NB4 (cell line): ENCODE measurements around the gene LDB3.

Experiments used
- POLR2A ChIP-seq: IDR thresholded peaks from 2 replicates; pipeline ENCODE4 v1.6.1; 2011; ENCODE audit warnings: mild to moderate bottlenecking; ENCODE audit not compliant: insufficient read length; ENCODE audit errors: extremely low read depth
- TF ChIP-seq, protein P1 (sequence below): IDR thresholded peaks from one replicate; pipeline ENCODE4 v1.5.1; 2012; ENCODE audit warnings: low read depth, low read length
- TF ChIP-seq, protein P2 (sequence below): IDR thresholded peaks from 2 replicates; pipeline ENCODE4 v1.6.1; 2011; ENCODE audit warnings: low read depth, low read length

DNA sequence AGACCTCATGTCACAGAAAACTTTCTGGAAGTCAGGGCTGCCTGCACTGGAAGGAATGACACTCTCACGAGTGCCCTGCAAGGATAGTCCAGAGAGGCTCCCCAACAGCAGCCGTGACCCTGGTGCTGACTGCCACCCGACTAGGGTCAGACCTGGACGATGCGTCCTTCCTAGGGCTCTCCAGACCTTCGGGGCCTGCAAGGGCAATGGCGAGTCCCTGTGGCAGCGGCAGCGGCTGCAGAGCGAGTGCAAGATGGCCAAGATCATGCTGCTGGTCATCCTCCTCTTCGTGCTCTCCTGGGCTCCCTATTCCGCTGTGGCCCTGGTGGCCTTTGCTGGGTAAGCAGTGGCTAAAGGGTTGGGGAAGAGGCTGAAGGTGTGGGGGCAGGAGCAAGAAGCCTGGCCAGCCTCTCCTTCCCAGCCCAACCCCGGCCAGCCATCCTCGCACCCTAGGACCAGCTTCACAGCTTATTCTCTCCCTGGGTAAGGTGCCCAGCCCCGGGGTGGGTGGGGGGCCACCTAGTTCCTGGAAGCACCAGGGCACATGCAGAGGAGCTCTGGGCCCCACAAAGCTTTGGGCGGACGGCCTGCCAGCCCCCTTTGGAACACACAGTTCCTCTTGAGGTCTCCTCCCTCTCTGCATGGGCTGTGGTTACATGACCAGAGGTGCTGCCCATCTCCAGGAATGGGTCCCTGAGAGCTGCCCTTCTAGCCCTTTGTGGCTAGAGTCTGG is 8.4 kb upstream of the LDB3 start:
- TF ChIP-seq, protein P1, sequence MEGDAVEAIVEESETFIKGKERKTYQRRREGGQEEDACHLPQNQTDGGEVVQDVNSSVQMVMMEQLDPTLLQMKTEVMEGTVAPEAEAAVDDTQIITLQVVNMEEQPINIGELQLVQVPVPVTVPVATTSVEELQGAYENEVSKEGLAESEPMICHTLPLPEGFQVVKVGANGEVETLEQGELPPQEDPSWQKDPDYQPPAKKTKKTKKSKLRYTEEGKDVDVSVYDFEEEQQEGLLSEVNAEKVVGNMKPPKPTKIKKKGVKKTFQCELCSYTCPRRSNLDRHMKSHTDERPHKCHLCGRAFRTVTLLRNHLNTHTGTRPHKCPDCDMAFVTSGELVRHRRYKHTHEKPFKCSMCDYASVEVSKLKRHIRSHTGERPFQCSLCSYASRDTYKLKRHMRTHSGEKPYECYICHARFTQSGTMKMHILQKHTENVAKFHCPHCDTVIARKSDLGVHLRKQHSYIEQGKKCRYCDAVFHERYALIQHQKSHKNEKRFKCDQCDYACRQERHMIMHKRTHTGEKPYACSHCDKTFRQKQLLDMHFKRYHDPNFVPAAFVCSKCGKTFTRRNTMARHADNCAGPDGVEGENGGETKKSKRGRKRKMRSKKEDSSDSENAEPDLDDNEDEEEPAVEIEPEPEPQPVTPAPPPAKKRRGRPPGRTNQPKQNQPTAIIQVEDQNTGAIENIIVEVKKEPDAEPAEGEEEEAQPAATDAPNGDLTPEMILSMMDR, result no peak
- TF ChIP-seq POLR2A, result no peak
- TF ChIP-seq, protein P2, sequence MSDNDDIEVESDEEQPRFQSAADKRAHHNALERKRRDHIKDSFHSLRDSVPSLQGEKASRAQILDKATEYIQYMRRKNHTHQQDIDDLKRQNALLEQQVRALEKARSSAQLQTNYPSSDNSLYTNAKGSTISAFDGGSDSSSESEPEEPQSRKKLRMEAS, result no peak
